Measurements from ENCODE around the gene SPTA1. TPM values are rescaled to one million over a fixed set of nuclear protein-coding genes. Genes with fewer than 3 reads are reported as not detected.

The SPTA1 gene
- total and polyA plus RNA-seq, 2 of the 8 experiments (the other 6 are each of a cell fraction or from before 2014, with no cell fraction given) = not detected

DNA sequence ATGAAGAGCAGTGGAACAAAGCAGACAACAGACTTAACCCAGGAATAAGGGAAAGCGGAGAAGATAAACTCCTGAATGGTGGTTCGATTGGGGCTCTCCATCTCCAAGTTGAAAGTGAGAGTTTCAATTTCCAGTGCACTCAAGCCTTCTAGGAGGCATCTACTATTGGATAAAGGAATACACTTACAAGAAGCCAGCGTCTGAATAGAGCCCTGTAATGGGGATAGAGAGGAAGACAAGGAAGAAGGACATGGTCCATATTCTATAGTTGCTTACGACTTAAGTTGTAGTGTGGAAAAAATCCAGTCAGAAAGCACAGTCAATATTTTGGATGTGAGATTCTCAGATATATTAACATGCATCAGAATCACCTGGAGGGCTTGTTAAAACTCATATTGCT is 14.0 kb upstream of the SPTA1 start, which contains the start of gene OR6K2:
TSS of gene OR6K2 (minus strand) at position 101 of the 400 bp plus-strand sequence. CDS start at position 101, 0 bp downstream.
- no peak within 1 kb of the TSS for H4K91ac ChIP-seq (replicated peaks; ENCODE audit: insufficient read length, low read length)
- FAIRE-seq = no peak
- no peak within 1 kb of the TSS for H3K9ac ChIP-seq (replicated peaks in 1 of 4; ENCODE audit: extremely low read depth in 1 of 4, low read depth in 3 of 4, low read length in 3 of 4)
- H3K79me2 ChIP-seq (ENCODE audit: control insufficient read depth in 1 of 2, insufficient read depth in 2 of 2, low read length in 2 of 2) = no peaks in the 10 kb centered on the region
- H4K5ac ChIP-seq (ENCODE audit: insufficient read length, low read depth, low read length) = no peak within 1 kb of the TSS
- no peak within 1 kb of the TSS for H3K23ac ChIP-seq (ENCODE audit: insufficient read length)
- TF ChIP-seq SRF (IDR thresholded peaks at IDR 0.05; ENCODE audit: low read depth, low read length) (no peak), FOSL1 (IDR thresholded peaks at IDR 0.05; ENCODE audit: insufficient read depth, low read depth, low read length) (no peak), RAD21 (IDR thresholded peaks at IDR 0.05 in 1 of 2, conservative IDR thresholded peaks at IDR 0.05 in 1 of 2; ENCODE audit: low read depth in 2 of 2, low read length in 2 of 2) (no peak), NANOG (IDR thresholded peaks at IDR 0.05; ENCODE audit: insufficient read depth, low read depth, low read length, poor library complexity, severe bottlenecking) (no peak), BACH1 (IDR thresholded peaks at IDR 0.05; ENCODE audit: low read length) (no peak), SIN3A (conservative IDR thresholded peaks at IDR 0.05 in 1 of 2, IDR thresholded peaks at IDR 0.05 in 1 of 2; ENCODE audit: low read depth in 1 of 2, low read length in 2 of 2) (no peak), CTBP2 (IDR thresholded peaks at IDR 0.05; ENCODE audit: borderline replicate concordance, insufficient read depth, insufficient read length, low read length) (no peak), PHF8 (conservative IDR thresholded peaks at IDR 0.05; ENCODE audit: low read depth, low read length) (no peak), NRF1 (IDR thresholded peaks at IDR 0.05; ENCODE audit: low read depth, low read length) (no peak), SUZ12 (IDR thresholded peaks at IDR 0.05; ENCODE audit: low read length) (no peak), SP1 (IDR thresholded peaks at IDR 0.05; ENCODE audit: low read depth, low read length) (no peak), RXRA (IDR thresholded peaks at IDR 0.05; ENCODE audit: insufficient read depth, low read depth, low read length) (no peak), POLR2AphosphoS5 (IDR thresholded peaks at IDR 0.05; ENCODE audit: low read depth, low read length) (no peak), ASH2L (IDR thresholded peaks at IDR 0.05; ENCODE audit: low read length) (no peak)
- no peaks in the 10 kb centered on the region for H3K27me3 ChIP-seq (replicated peaks in 1 of 4; ENCODE audit: control insufficient read depth in 3 of 4, extremely low read depth in 1 of 4, insufficient read depth in 3 of 4, low read length in 3 of 4)
- H3K56ac ChIP-seq (replicated peaks; ENCODE audit: insufficient read length, low read depth, low read length) = no peak within 1 kb of the TSS
- H3K4ac ChIP-seq (replicated peaks; ENCODE audit: insufficient read length, low read depth, low read length) = no peak within 1 kb of the TSS
- no peak within 1 kb of the TSS for H3K18ac ChIP-seq (ENCODE audit: extremely low read depth, low read length)
- no peak within 1 kb of the TSS for H3K4me2 ChIP-seq (ENCODE audit: insufficient read depth in 1 of 2, low read depth in 2 of 2, low read length in 2 of 2)
- no peak within 1 kb of the TSS for H2BK12ac ChIP-seq (ENCODE audit: low read depth, low read length)
- H3K4me3 ChIP-seq (ENCODE audit: extremely low read depth in 1 of 4, insufficient read depth in 2 of 4, low read depth in 3 of 4, low read length in 4 of 4) = no peak within 1 kb of the TSS
- no peaks in the 10 kb centered on the region for H3K9me3 ChIP-seq (ENCODE audit: insufficient read depth in 2 of 2, low read depth in 1 of 2, low read length in 1 of 2)
- no peak within 1 kb of the TSS for H2AFZ ChIP-seq (ENCODE audit: low read length)
- H3K27ac ChIP-seq (ENCODE audit: low read depth, low read length) = no peak within 1 kb of the TSS
- H3K79me1 ChIP-seq (ENCODE audit: low read depth, low read length) = no peaks in the 10 kb centered on the region
- H3K4me1 ChIP-seq (replicated peaks in 1 of 4; ENCODE audit: control insufficient read depth in 3 of 4, insufficient read depth in 4 of 4, low read length in 3 of 4) = no peaks in the 10 kb centered on the region
- no peak within 1 kb of the TSS for H2BK20ac ChIP-seq (ENCODE audit: low read length)
- ChIA-PET POLR2A (ENCODE audit: partially characterized antibody) (no interaction called here), CTCF (ENCODE audit: partially characterized antibody) (no interaction called here)
- H3K36me3 ChIP-seq (ENCODE audit: control insufficient read depth in 2 of 4, insufficient read depth in 4 of 4, low read length in 3 of 4) = no peaks in the 10 kb centered on the region
- no peaks in the 10 kb centered on the region for H3K23me2 ChIP-seq (ENCODE audit: low read depth, low read length)
- no peak within 1 kb of the TSS for H4K8ac ChIP-seq (ENCODE audit: extremely low read depth, insufficient read depth, low read length)
- H2BK5ac ChIP-seq (ENCODE audit: low read depth, low read length) = no peak within 1 kb of the TSS
- DNase-seq (ENCODE audit: low read depth in 1 of 2, low spot score in 2 of 2) = no peak
- H2AK5ac ChIP-seq (ENCODE audit: low read depth, low read length) = no peak within 1 kb of the TSS
- H4K20me1 ChIP-seq (replicated peaks in 1 of 2; ENCODE audit: control insufficient read depth in 1 of 2, insufficient read depth in 2 of 2, low read length in 2 of 2) = no peaks in the 10 kb centered on the region
- no peak within 1 kb of the TSS for H3K14ac ChIP-seq (ENCODE audit: insufficient read length)
- 84% methylated on average over 4 of the region's 4 CpGs; no CpG with 5 or more reads in 1 of the 2 experiments for WGBS, 2 experiments (ENCODE audit: extremely low coverage in 1 of 2, insufficient coverage in 1 of 2, insufficient read length in 1 of 2, insufficient replicate concordance in 2 of 2, low coverage in 1 of 2, low lambda C conversion rate in 2 of 2, missing lambda C conversion rate in 1 of 2)
- no peak within 1 kb of the TSS for H2BK120ac ChIP-seq (replicated peaks; ENCODE audit: low read depth, low read length)
- H2BK15ac ChIP-seq (ENCODE audit: low read length) = no peak within 1 kb of the TSS
